OCI-LY3 (cell line): Measurements from ENCODE around the gene ABHD10.

Experiments used
- H2AFZ ChIP-seq: fragments of 200-600, 300-600 bp; shearing (Covaris generic); 2 replicates; pipeline ENCODE4 v1.6.0; 2014; ENCODE audit warnings: antibody characterized with exemption, low read depth, low read length
- H3K27ac ChIP-seq: fragments of 200-600, 300-600 bp; sonication (generic); 2 replicates; pipeline ENCODE4 v1.5.1; 2014; ENCODE audit warnings: mild to moderate bottlenecking, low read length, moderate library complexity, mixed read lengths
- H3K27me3 ChIP-seq: fragments of 200-600, 300-600 bp; sonication (generic); 2 replicates; pipeline ENCODE4 v1.6.1; 2014; ENCODE audit warnings: low read depth, low read length, mixed read lengths
- H3K36me3 ChIP-seq: fragments of 200-600, 300-600 bp; sonication (generic); replicated peaks from 2 replicates; pipeline ENCODE3; 2014; ENCODE audit warnings: low read depth, low read length, mixed read lengths
- H3K4me1 ChIP-seq: fragments of 300-600, 200-600 bp; sonication (generic); 2 replicates; pipeline ENCODE4 v1.6.1; 2014; ENCODE audit warnings: low read length, mixed read lengths
- H3K4me2 ChIP-seq: fragments of 200-600, 300-600 bp; sonication (generic); 2 replicates; pipeline ENCODE4 v1.6.1; 2014; ENCODE audit warnings: low read length, mixed read lengths
- H3K4me3 ChIP-seq: fragments of 300-600, 200-600 bp; sonication (generic); 2 replicates; pipeline ENCODE4 v1.5.1; 2014; ENCODE audit warnings: antibody characterized with exemption, mild to moderate bottlenecking, low read length, moderate library complexity
- H3K79me2 ChIP-seq: fragments of 300-600, 200-600 bp; shearing (Covaris generic); 2 replicates; pipeline ENCODE4 v1.6.1; 2014; ENCODE audit warnings: mild to moderate bottlenecking, low read length, mixed read lengths
- H3K9ac ChIP-seq: fragments of 300-600, 200-600 bp; shearing (Covaris generic); 2 replicates; pipeline ENCODE4 v1.6.0; 2014; ENCODE audit warnings: mild to moderate bottlenecking, low read length, moderate library complexity
- H3K9me3 ChIP-seq: fragments of 200-600, 300-600 bp; shearing (Covaris generic); 2 replicates; pipeline ENCODE4 v1.6.1; 2014; ENCODE audit warnings: low read length, mixed read lengths; ENCODE audit not compliant: insufficient read depth
- H4K20me1 ChIP-seq: fragments of 200-600, 300-600 bp; sonication (generic); 2 replicates; pipeline ENCODE4 v1.6.1; 2016; ENCODE audit warnings: low read length, mixed read lengths; ENCODE audit not compliant: insufficient read depth
- CTCF ChIP-seq: fragments of 200-600, 300-600 bp; sonication (generic); IDR thresholded peaks from 2 replicates; pipeline ENCODE4 v1.5.1; 2014; ENCODE audit warnings: antibody characterized with exemption, low read length, low read depth
- EZH2phosphoT487 ChIP-seq: fragments of 200-600 bp; shearing (Covaris generic); IDR thresholded peaks from 2 replicates; pipeline ENCODE4 v1.6.1; 2018; ENCODE audit warnings: antibody characterized with exemption, mixed run types, low read depth

The ABHD10 gene

DNA sequence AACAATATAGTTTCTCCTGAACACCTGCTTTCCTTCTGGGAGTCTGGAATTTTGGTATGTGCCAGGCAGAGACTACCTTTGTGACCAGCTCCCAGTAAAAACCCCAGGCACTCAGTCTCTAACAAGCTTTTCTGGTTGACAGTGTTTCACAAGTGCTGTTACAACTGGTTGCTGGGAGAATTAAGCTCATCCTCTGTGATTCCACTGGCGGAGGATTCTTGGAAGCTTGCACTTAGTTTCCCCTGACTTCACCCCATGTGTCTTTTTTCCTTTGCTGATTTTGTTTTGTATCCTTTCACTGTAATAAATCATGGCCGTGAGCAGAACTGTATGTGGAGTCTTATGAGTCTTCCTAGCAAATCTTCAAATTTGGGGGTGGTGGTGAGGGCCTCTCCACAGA lies 14.2 kb downstream of the ABHD10 start:
- no peak overlapping the region for H3K27ac ChIP-seq
- TF ChIP-seq EZH2phosphoT487 (no peak), CTCF (no peak)
- H3K9me3 ChIP-seq, result no peaks in the 10 kb centered on the region
- peaks cover 23% of the 10 kb centered on the region for H3K36me3 ChIP-seq
- H3K4me2 ChIP-seq, result no peak overlapping the region
- H2AFZ ChIP-seq, result no peak overlapping the region
- no peaks in the 10 kb centered on the region for H3K79me2 ChIP-seq
- H3K4me3 ChIP-seq, result no peak overlapping the region
- H3K4me1 ChIP-seq, result no peaks in the 10 kb centered on the region
- no peaks in the 10 kb centered on the region for H3K27me3 ChIP-seq
- no peak overlapping the region for H3K9ac ChIP-seq
- H4K20me1 ChIP-seq, result no peaks in the 10 kb centered on the region

DNA sequence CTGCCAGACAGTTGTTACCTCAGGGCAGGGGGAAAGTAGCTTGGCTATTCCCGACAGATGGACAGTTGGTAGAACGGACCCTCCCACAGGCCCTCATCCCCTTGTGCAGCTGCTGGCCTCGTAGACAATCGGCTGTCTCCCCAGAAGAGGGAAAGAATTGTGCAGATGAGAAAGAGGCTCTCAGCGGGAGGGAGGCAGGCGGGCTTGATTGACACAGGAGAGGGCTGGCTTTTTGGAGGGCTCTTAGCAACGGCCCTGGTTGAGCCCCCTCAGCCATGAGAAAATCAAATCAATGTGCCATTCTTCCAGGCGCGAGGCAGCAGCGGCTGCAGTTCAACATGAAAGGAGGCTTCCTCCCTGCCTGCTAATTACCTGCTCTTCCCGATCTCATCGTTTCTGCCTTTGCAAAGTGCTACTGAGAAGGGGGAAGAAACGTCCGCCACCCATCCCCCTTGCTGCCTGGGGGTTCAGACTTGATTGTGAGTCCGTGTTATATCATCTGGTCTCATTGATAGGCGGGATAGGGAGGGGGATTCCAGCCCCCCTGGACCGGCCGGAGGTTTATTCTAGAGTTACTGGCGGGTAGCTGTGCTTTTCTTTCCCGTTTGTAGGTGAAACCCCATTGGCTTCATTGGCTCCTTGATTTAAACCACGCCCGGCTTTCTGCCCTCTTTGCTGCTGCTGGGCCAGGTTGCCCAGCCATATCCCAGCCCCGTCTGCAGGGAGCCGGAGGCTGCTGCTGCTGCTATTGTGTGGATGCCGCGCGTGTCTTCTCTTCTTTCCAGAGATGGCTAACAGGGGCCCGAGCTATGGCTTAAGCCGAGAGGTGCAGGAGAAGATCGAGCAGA lies 20.0 kb downstream of the ABHD10 start, which contains the start of gene TAGLN3:
Gene TAGLN3 (plus strand): TSS at position 287 of the 848 bp plus-strand sequence. CDS start 501 bp downstream, at position 788.
- H3K4me2 ChIP-seq, result peak within 1 kb of the TSS; percentile 91
- H3K4me3 ChIP-seq, result peak within 1 kb of the TSS; percentile 82
- no peak within 1 kb of the TSS for H3K27ac ChIP-seq
- H4K20me1 ChIP-seq, result no peaks in the 10 kb centered on the region
- peaks cover 6% of the 10 kb centered on the region; the same call in 1 of the 2 replicates for H3K4me1 ChIP-seq
- H3K9ac ChIP-seq, result peak within 1 kb of the TSS; percentile 44
- TF ChIP-seq CTCF, result no peak
- TF ChIP-seq EZH2phosphoT487, result no peak
- no peaks in the 10 kb centered on the region for H3K9me3 ChIP-seq
- H3K79me2 ChIP-seq, result no peaks in the 10 kb centered on the region
- H2AFZ ChIP-seq, result peak within 1 kb of the TSS; percentile 94
- peaks cover 12% of the 10 kb centered on the region; the same call in 1 of the 2 replicates for H3K27me3 ChIP-seq
- no peaks in the 10 kb centered on the region for H3K36me3 ChIP-seq

- Histone ChIP-seq H3K36me3 (no peaks in the 10 kb centered on the region), H3K4me3 (peak overlapping the region; percentile 82), H3K79me2 (no peaks in the 10 kb centered on the region), H3K27ac (no peak overlapping the region), H3K9me3 (no peaks in the 10 kb centered on the region), H3K4me1 (peaks cover 6% of the 10 kb centered on the region; the same call in 1 of the 2 replicates), H3K9ac (peak overlapping the region; percentile 44; the same call in 1 of the 2 replicates), H4K20me1 (no peaks in the 10 kb centered on the region), H2AFZ (peak overlapping the region; percentile 94; the same call in 1 of the 2 replicates), H3K27me3 (peaks cover 12% of the 10 kb centered on the region; the same call in 1 of the 2 replicates), H3K4me2 (peak overlapping the region; percentile 91)
- no peak for TF ChIP-seq CTCF
- no peak for TF ChIP-seq EZH2phosphoT487
Observed at GRCh38 chr3:111999484-112000324, 20.9 kb downstream of the ABHD10 start.

GRCh38 chr3:112000367-112000771 lies 21.5 kb downstream of the ABHD10 start:
- no peak overlapping the region for H2AFZ ChIP-seq
- no peaks in the 10 kb centered on the region for H4K20me1 ChIP-seq
- no peak for TF ChIP-seq CTCF
- no peak for TF ChIP-seq EZH2phosphoT487
- no peaks in the 10 kb centered on the region for H3K79me2 ChIP-seq
- no peaks in the 10 kb centered on the region for H3K36me3 ChIP-seq
- no peak overlapping the region for H3K9ac ChIP-seq
- no peak overlapping the region for H3K4me2 ChIP-seq
- no peak overlapping the region for H3K4me3 ChIP-seq
- no peak overlapping the region for H3K27ac ChIP-seq
- H3K4me1 ChIP-seq, result peaks cover 12% of the 10 kb centered on the region
- H3K27me3 ChIP-seq, result peaks cover 12% of the 10 kb centered on the region; the same call in 1 of the 2 replicates
- no peaks in the 10 kb centered on the region for H3K9me3 ChIP-seq
